SHP77 treated with DMSO at 0.1 percent for 48 hours (cell line): ENCODE measurements around the gene C1orf159.

Source experiments
- DNase-seq: peaks from one replicate; lab custom pipeline; 2025; lab: John Stamatoyannopoulos, UW

C1orf159 gene

DNA sequence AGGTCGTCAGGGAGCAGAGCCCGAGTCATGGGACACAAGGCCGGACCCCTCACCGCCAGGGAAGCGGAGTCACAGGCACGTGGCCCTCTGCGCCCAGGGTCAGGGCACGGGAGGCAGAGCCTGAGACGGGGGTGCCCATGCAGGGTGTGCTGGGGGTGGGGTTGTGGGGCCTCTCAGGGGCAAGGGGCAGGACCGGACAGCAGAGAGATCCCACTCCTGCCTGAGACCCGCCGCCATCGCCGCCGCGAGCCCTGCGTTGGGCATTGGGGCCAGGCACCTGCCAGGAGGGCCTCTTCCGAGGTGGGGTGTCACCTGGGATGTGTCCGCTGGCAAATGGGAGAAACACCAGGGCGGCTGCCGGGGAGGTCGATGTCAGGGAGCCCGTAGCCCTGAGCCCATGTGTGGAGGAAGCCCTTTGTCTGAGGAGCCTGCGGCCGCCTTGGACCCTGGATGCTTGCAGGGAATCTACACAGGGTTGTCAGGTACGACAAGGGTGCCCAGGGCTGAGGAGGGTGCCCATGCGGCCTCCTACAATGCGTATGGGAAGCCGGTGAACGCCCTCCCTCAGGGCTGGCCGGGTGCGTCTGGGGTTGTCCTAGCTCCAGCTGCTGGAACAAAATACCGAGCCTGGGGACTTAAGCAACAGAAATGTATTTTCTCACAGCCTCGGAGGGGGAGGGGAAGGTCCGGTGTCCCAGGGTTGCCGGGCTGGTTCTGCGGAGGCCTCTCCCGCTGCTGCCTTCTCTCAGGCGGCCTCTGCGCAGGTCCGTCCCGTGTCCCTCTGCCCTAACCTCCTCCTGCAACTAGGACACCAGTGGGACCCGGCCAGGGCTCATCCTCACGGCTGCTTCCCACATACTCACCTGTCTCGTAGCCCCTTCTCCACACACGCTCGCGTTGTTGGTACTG, 16.4 kb upstream of the C1orf159 start:
- no peak for DNase-seq

DNA sequence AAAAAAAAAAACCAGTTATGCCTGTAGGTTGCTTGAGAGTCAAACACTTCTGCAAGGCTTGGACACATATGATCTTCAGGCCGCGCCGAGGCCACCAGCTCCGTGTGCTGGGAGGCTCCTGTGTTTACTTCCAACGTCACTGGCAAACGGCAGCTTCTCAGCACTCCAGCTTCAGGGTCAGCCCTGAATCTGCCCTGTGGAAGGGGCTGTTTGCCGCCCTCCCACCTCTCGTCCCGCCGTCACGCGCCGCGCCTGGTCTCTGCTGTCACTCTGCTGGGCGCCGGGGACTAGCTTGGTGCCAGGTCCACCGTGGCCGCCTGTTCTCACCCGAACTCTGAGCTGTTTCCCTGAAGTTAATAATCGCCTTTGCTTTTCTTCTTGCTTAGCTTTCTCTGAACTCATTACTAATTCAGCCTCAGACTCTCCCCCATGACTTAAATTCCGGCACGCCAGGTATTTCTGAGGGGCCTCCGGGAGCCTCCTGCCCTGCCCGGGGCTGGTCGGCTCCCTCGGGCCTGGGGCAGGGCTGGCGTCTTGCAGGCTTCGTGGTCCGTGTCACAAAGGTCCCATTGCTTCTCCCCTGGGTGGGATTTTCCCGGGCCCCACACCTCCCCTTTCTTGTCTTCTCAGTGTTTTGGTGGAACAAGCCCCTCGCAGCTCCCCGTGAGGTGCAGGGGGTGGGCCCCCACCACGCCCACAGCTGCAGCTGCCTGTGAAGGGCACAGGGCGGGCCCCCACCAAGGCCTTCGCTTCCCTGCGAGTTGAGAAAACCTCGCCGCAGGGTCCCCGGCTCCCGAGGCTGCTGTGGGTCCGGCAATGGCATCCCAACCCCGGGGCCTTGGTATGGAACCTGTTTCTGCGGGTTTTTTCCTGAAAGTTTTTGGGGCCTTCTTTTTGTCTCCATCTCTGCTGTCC, 14.6 kb upstream of the C1orf159 start:
- no peak for DNase-seq

DNA sequence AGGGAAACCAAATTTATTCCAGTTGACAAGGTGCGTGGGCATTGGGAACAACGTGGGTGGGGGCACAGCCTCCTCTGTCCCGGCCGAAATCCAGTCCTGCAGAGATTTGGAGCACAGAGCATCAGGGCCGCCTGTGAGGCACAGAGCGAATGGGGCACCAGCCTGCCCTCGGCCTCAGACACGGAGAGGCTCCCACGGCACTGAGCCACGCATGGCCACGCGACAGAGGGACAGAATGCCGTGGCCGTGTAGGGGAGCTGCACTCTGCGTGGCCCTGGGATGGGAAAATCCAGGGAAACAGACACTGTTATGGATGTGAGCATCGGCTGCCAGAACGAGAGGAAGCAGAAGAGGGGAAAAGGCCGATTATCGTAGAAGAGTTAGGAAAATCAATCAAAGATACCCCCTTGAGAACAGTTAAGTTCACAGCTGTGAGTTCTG, 13.5 kb upstream of the C1orf159 start:
- no peak for DNase-seq

DNA sequence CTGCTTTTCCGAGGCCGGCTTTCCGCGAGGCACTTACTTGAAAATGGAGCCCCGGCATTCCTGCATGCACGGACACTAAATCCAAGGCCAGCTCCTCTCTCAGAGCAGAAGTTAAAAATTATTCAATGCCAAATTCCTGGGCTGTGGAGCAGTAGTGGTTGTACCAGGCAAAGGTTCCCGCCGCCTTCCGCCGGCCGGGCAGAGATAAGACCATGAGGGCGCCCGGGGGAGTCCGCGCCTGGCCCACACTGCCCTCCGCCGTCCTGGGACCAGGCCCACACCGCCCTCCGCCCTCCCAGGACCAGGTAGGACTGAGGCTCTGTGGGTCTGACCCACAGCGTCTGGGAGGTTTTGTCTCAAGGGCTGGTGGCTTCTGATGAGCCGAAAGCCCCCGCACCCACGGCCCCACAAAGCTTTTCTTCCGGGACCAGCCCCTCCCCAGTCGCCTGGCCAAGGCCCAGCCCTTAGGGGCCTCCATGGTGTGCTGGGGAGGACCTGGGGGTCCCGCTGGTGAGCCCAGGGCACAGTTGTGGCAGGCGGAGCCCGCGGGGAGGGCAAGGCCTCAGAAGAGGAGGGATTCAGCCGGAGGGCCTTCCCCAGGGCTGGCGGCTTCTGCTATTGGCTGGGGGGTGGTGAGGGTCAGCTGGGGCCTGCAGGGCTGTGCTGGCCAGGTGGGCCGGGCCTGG, 12.7 kb upstream of the C1orf159 start:
- no peak for DNase-seq

DNA sequence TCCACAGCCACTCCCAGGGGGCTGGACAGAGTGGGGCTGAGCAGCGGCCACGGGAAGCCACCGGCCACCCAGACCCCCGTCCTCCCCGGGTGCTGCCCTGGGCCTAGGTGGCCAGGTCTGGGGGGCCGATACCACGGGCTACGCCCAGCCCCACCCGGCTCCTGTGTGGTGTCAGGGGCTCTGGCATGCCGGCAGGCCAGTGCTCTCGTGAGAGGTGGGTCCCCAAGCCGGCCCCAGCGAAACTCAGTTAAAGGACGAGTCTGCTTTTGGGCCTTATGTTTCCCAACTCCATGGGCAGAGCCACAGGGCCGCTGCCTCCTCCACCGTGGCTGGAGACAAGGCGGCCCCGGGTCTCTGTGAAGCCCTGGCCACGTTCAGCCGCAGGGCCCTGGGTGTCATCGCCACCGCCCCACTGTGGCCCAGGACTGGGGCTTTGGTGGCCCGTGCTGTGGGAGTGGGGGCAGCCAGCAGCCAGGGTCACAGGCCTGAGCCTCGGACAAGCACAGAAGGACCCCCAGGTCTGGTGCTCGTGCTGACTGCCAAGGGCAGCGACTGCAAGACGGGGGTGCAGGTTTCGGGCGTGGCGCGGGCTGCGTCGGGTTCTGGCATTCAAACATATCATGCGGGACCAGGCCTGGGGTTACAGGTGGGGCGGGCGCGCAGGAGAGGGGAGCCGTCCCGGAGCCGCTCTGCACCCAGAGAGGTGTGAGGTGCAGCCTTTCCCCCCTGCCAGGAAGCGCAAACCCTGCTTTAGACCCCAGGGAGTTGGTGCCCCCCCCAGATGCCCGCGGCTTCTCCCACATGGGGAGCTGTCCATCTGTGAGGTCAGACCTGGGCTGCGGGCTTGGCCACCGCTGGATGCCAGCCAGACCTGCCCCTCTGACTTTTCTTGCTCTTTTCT, 11.9 kb upstream of the C1orf159 start:
- no peak for DNase-seq

DNA sequence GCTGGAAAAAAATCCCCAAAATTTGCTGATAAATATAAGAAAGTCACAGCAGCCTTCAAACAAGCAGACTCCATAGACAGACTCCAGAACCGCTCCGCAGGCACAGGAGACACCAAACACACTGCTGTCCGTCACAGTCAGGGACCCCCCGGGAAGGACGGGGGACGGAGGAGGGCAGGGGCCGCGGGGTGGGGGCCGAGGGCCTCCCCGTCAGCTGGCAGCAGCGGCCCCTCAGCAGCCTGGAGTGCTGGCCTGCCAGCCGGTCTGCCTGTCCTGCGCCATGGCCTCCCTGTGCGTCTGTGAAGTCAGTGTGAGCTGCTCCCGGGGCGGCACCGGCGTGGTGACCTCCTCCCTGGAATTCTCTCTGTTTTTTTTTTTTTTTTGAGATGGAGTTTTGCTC, 10.1 kb upstream of the C1orf159 start:
- no peak for DNase-seq

DNA sequence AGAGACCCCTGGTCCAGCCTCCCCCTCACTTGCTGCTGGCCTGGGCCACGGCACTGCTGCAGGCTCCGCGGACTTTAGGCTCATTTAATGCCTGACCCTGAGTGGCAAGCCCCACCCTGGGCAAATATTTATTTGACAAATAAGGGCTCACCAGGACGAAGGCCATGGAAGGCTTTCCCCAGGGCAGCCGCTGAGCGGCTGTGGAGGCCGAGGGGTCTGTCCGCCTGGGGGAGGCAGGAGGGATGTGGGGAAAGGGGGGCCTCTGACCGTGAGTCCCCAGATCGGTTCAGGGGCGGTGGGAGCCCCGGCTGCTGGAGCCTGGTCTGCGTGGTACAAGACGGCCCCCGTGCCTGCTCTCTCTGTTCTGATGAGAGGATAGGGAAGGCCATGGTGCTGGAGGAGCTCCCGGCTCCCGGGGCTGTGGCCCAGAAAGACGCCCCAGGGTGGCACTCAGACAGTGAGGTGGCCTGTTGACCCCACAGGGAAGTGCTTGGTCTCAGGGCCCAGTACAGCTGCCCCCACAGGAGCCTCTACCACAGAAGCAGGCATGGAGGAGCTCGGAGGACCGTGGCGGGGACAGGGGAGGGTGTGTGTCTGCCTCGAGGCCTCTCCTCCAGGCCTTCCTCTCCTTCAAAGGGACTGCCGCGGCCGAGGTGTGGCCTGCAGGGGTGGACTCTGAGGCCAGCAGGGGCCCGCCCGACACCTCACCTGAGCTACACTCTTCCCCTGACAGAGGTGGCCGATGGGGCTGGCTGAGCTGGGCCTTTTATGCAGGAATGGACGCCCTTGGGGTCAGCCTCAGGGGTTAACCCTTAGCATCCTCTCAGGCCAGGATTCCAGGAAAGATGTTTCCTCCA, 9.1 kb upstream of the C1orf159 start:
- DNase-seq: no peak

DNA sequence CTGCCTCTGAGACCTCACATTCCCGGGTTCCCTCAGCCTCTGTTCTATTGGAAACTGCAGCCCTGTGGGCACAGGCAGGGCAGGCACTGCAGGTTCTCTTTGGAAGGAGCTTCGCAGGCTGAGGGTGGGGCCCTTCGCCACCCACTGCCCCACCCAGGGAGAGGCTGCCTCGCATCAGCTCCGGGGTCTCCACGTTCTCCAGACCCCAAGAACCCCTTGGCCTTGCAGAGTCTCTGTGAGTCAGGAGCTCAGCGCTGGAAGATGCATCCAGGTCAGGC, 8.6 kb upstream of the C1orf159 start:
- DNase-seq: no peak

DNA sequence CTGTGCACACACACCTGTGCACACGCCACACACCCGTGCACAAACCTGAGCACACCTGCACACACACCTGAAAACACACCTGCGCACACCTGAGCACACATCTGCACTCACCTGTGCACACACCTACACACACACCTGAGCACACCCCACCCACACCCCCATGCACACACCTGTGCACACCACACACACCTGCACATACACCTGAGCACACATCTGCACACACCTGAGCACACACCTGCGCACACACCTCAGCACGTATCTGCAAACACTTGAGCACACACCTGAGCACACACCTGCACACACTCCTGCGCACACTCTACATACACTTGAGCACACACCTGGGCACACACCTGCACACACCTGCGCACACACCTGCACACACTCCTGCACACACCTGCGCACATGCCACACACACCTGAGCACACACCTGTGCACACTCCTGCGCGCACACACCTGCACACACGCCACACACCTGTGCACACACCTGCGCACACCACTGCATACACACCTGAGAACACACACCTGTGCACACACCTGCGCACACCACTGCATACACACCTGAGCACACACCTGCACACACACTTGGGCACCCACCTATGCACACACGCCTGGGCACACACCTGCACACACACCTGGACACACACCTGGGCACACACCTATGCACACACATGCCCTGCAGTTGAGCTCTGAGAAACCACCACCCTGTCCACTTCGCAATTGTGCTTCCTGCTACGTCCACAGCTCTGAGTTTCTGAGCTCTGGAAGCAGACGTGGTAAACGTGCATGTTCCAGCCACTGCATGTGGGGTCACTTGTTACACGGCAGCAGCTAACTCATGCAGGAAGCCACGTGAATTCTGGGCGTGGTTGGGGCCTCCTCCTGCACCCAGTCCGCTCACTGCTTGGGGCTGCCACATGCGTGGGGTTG, 8.0 kb upstream of the C1orf159 start:
- DNase-seq: no peak

DNA sequence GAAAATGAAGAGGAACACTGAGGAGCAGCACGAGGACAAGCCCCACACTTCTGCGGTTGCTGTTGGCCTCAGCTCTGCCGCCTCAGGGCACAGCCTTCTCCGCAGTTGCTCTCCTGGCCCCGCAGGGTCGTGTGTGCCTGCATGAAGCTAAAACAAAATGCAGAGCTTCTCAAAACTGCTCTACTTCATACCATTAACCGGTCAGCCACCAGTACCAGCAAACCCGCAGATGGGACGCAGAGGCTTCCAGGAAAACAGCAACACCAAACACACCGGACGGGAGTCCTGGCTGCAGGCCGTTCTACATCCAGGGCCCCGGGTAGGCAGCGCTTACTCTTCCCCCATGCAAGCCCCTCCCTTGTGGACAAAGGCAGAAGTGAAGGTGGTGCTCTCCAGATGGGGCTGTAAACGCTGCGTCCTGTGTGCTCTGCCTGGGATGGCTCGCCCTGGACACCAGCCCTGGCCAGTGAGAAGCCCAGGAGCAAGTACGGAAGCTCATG, 7.1 kb upstream of the C1orf159 start:
- no peak for DNase-seq

DNA sequence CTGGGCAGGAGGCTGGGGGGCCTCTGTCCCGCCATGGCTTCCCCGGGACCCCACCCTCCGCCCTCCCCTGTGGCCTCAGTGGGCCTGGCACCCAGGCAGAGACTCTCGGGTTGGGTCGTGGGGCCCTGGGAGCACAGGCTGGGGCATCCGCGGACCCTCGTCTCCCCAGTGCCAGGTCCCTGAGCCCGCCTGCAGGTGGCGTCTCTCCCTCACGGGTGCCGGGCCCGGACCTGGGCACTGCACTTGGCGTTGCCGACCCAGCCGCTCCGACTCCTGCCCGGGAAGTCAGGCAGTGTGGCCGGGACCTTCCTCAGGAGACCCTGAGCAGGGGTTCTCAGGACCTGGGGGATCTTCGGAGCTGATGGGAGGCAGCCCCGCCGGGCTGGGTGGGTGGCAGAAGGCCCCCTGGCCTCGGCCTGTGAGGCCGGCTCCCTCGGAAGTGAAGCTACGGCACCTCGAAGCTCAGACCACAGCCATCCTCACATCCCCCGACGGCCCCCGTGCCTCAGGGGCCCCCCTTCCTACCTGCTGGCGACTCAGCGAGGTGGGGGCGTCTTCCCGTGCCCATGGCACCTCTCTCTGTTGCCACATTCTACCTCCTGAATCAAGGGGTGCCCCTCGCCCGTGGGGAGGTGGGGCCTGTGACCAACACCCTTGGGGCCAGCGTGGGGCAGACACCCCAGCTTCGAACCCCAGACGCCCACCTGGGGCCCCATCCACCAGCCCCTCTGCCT, 6.4 kb upstream of the C1orf159 start:
- DNase-seq: peak; percentile 12

DNA sequence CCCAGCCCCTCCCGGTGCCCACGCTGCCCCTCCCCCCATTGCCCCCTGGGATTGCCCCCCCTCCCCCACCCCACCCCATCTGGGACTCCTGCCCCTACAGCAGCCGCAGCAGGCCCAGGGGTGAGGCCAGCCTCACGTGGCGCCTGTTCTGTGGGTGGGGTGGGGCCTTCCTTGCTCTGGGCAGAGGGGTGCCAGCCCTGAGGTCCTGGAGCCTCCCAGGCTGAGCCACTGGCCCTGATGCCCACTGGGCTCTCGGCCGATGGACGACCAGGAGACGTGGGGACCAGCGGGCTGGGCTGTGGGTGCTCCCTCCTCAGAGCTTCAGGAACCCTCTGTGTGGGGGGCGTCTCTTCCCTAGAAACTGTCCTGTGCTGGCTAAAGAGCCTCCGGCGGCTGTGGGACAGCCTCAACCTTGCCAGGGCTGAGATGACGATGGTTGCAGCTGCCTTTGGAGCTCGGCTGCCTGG, 5.8 kb upstream of the C1orf159 start:
- no peak for DNase-seq

DNA sequence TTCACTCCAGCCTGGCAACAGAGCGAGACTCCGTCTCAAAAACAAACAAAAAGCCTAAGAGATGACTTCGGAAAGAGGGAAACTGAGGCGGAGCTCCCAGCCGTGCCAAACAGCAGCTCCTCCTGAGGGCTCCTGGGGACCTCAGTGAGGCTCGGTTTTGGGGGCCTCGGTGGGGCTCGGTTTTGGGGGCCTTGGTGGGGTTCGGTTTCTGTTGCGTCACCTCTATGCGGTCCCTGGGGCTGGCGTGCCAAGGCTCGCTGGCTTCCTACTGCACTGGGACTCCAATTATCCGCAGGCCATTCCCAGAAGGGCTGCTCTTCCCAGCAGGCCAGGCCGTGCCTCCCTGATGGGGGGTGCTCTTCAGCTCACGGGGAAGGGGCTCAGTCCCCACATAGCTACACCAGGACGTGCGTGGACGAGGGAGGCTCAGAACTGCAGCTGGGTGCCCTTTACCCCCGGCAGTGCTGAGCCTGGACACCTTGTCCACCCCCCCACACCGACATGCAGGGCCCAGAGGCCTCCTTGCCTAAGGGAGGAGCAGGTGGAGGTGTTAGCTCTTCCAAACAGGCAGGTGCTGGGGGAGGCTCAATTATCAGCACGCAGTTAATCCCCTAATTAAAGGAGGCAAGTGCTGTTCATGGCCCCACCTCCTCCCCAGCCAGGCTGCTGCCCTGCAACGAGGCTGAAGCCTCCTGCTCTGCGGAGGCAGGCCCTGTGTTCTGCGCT, 5.1 kb upstream of the C1orf159 start:
- no peak for DNase-seq

DNA sequence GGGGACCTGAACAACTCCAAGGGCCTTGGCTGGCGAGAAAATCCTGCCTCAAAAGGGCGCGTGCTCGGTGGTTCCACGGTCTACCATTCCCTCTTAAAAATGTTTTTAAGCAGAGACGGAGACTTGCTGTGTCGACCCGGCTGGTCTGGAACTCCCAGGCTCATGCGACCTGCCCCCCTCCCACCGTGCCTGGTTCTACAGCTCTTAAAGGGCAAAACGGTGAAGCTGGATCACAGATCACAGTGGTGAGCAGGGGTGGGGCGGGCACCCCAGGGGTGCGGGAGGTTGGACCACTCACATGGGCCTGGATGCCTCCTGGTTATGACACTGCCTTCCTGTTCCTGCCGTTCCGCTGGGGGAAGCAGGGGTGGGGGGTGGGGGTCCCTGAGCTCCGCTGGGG, 4.2 kb upstream of the C1orf159 start:
- DNase-seq: no peak

DNA sequence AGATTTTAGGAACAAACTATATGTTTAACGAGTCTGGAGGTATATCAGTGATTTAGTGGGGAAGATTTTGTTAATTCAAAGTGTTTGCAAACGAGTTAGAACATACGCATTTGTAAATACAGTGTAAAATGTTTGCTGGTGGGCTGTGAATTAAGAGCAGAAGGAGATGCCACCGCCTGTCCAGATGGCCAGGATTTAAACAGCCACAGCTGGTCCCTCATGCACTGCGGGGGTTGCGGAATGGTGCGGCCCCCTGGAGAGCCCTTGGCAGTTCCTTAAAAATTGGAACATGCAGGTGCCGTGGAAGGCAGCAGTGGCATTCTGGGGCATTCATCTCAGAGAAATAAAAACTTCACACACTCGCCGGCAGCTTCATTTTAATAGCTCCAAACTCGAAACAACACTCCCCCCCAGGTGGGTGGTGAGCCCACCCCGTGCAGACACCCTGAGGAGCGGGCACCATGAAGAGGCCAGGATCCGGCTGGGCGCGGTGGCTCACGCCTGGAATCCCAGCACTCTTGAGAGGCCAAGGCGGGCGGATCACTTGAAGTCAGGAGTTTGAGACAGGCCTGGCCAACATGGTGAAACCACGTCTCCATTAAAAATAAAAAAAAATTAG, 3.5 kb upstream of the C1orf159 start:
- DNase-seq: no peak

DNA sequence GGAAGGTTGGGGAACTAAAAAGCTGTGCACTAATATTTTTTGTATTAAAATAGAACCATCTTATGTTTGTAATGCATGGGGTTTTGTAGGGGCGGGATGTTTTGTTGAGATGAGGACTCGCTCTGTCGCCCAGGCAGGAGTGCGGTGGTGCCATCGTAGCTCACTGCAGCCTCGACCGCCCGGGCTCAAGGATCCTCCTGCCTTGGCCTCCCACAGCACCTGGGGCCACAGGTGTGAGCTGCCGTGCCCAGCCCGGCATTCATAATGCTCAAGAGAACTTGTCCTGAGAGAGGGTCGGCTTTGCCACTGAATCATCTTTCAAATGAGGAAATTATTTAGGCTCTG, 3.0 kb upstream of the C1orf159 start:
- DNase-seq: no peak
